BLaER1 treated with 17β-estradiol and CSF1 and Interleukin-3, amounts not matched to agents 10 nM and 100 nM (cell line): Measurements from ENCODE around the gene RAB1A.

Experiments
- H3K27ac ChIP-seq, 11 experiments: shearing (Covaris generic); formaldehyde crosslinking; 2 replicates each; pipeline ENCODE4 v1.8.1; 2022
- H3K27me3 ChIP-seq, 11 experiments: shearing (Covaris generic); formaldehyde crosslinking; 2 replicates each; pipeline ENCODE4 v1.8.1; 2022
- H3K36me3 ChIP-seq, 11 experiments: shearing (Covaris generic); formaldehyde crosslinking; 2 replicates each; pipeline ENCODE4 v1.8.1; 2022
- H3K4me1 ChIP-seq, 10 experiments: shearing (Covaris generic); formaldehyde crosslinking; 2 replicates each; pipeline ENCODE4 v1.8.1; 2022
- H3K4me2 ChIP-seq, 11 experiments: shearing (Covaris generic); formaldehyde crosslinking; 2 replicates each; pipeline ENCODE4 v1.8.1; 2022
- H3K4me3 ChIP-seq, 10 experiments: shearing (Covaris generic); formaldehyde crosslinking; 2 replicates each; pipeline ENCODE4 v1.8.1; 2022
- H3K9ac ChIP-seq, 11 experiments: shearing (Covaris generic); formaldehyde crosslinking; 2 replicates each; pipeline ENCODE4 v1.8.1; 2022
- H3K9me3 ChIP-seq, 11 experiments: shearing (Covaris generic); formaldehyde crosslinking; replicated peaks in 1 of 11; 2 replicates each; pipeline ENCODE4 v1.8.1; 2022
- H4K20me1 ChIP-seq, 11 experiments: shearing (Covaris generic); formaldehyde crosslinking; 2 replicates each; pipeline ENCODE4 v1.8.1; 2022
- Cebpa-rat ChIP-seq, 11 experiments: shearing (Covaris generic); IDR thresholded peaks; 2 replicates each; pipeline ENCODE4 v1.8.1; 2022

Gene RAB1A

GRCh38 chr2:65073879-65074565 lies 55.9 kb downstream of the RAB1A start:
- Histone ChIP-seq H3K27me3 (no peaks in the 10 kb centered on the region), H3K9me3 (no peaks in the 10 kb centered on the region), H3K4me2 (no peak overlapping the region), H3K4me3 (no peak overlapping the region), H3K36me3 (peaks cover 80 to 99% (median 94%) of the 10 kb centered on the region in 11 experiments), H3K27ac (no peak overlapping the region), H3K4me1 (peaks cover 24 to 71% (median 32%) of the 10 kb centered on the region in 10 experiments), H3K9ac (no peak overlapping the region), H4K20me1 (peaks cover 22 to 96% (median 62%) of the 10 kb centered on the region in 11 experiments; a peak in 21 of 22 replicates)
- TF ChIP-seq Cebpa-rat (IDR thresholded peaks at IDR 0.05): no peak

GRCh38 chr2:65072181-65072970 lies 57.5 kb downstream of the RAB1A start:
- Histone ChIP-seq H3K9ac (no peak overlapping the region), H3K27me3 (no peaks in the 10 kb centered on the region), H3K36me3 (peaks cover 64 to 82% (median 78%) of the 10 kb centered on the region in 11 experiments), H3K4me3 (no peak overlapping the region), H3K4me2 (peak overlapping the region in 1 of 11 experiments; percentile 92; a peak in 3 of 22 replicates), H3K27ac (0 out of 22 replicates have a peak overlapping the region, but pooled peaks of 1 of the 11 experiments have one; percentile 76), H4K20me1 (peaks cover 22 to 91% (median 68%) of the 10 kb centered on the region in 11 experiments; a peak in 21 of 22 replicates), H3K9me3 (no peaks in the 10 kb centered on the region), H3K4me1 (peaks cover 40 to 72% (median 48%) of the 10 kb centered on the region in 10 experiments)
- TF ChIP-seq Cebpa-rat (IDR thresholded peaks at IDR 0.05): no peak

- Histone ChIP-seq H4K20me1 (peaks cover 22 to 85% (median 61%) of the 10 kb centered on the region in 11 experiments; a peak in 21 of 22 replicates), H3K9me3 (no peaks in the 10 kb centered on the region), H3K4me1 (peaks cover 47 to 73% (median 53%) of the 10 kb centered on the region in 10 experiments), H3K27ac (peak overlapping the region in 2 of 11 experiments; percentile 21 to 76; a peak in 2 of 22 replicates), H3K4me3 (no peak overlapping the region), H3K36me3 (peaks cover 59 to 75% (median 73%) of the 10 kb centered on the region in 11 experiments), H3K4me2 (peak overlapping the region in 5 of 11 experiments; percentile 68 to 95 (median 83); a peak in 6 of 22 replicates), H3K27me3 (no peaks in the 10 kb centered on the region), H3K9ac (0 out of 22 replicates have a peak overlapping the region, but pooled peaks of 1 of the 11 experiments have one; percentile 34)
- no peak for TF ChIP-seq Cebpa-rat (IDR thresholded peaks at IDR 0.05)
Observed at GRCh38 chr2:65071499-65072180, 58.3 kb downstream of the RAB1A start.

- Histone ChIP-seq H3K9me3 (no peaks in the 10 kb centered on the region), H3K4me2 (peak overlapping the region; percentile 68 to 95 (median 82)), H3K4me3 (no peak overlapping the region), H3K27me3 (no peaks in the 10 kb centered on the region), H3K27ac (peak overlapping the region in 10 of 11 experiments; percentile 21 to 76 (median 63); a peak in 16 of 22 replicates), H3K4me1 (peaks cover 51 to 72% (median 55%) of the 10 kb centered on the region in 10 experiments), H4K20me1 (peaks cover 14 to 77% (median 53%) of the 10 kb centered on the region in 11 experiments; a peak in 21 of 22 replicates), H3K9ac (peak overlapping the region in 9 of 11 experiments; percentile 0 to 60 (median 34); a peak in 10 of 22 replicates), H3K36me3 (peaks cover 51 to 67% (median 65%) of the 10 kb centered on the region in 11 experiments)
- TF ChIP-seq Cebpa-rat (IDR thresholded peaks at IDR 0.05): no peak
Observed at GRCh38 chr2:65070856-65071255, 59.0 kb downstream of the RAB1A start.

GRCh38 chr2:65070172-65070830 lies 59.6 kb downstream of the RAB1A start:
- Histone ChIP-seq H3K27ac (peak overlapping the region; percentile 43 to 76 (median 63); a peak in 20 of 22 replicates), H4K20me1 (peaks cover 10 to 75% (median 50%) of the 10 kb centered on the region in 11 experiments), H3K4me3 (no peak overlapping the region), H3K4me1 (peaks cover 57 to 74% (median 60%) of the 10 kb centered on the region in 10 experiments), H3K36me3 (peaks cover 47 to 61% (median 60%) of the 10 kb centered on the region in 11 experiments), H3K9ac (peak overlapping the region in 9 of 11 experiments; percentile 0 to 60 (median 34); a peak in 12 of 22 replicates), H3K27me3 (no peaks in the 10 kb centered on the region), H3K4me2 (peak overlapping the region; percentile 68 to 95 (median 82)), H3K9me3 (no peaks in the 10 kb centered on the region)
- no peak for TF ChIP-seq Cebpa-rat (IDR thresholded peaks at IDR 0.05)

GRCh38 chr2:65069439-65069824 lies 60.5 kb downstream of the RAB1A start:
- peaks cover 10 to 72% (median 52%) of the 10 kb centered on the region in 11 experiments for H4K20me1 ChIP-seq
- H3K4me1 ChIP-seq: peaks cover 65 to 77% (median 68%) of the 10 kb centered on the region in 10 experiments
- H3K4me3 ChIP-seq: no peak overlapping the region; a peak in 2 of 20 replicates
- H3K27ac ChIP-seq: peak overlapping the region; percentile 43 to 76 (median 63)
- H3K36me3 ChIP-seq: peaks cover 39 to 53% (median 51%) of the 10 kb centered on the region in 11 experiments
- peak overlapping the region; percentile 68 to 95 (median 82) for H3K4me2 ChIP-seq
- no peak for TF ChIP-seq Cebpa-rat (IDR thresholded peaks at IDR 0.05)
- H3K9ac ChIP-seq: peak overlapping the region in 9 of 11 experiments; percentile 1 to 60 (median 36); a peak in 8 of 22 replicates
- no peaks in the 10 kb centered on the region for H3K27me3 ChIP-seq
- no peaks in the 10 kb centered on the region for H3K9me3 ChIP-seq

GRCh38 chr2:65067806-65068553 lies 61.9 kb downstream of the RAB1A start:
- TF ChIP-seq Cebpa-rat (IDR thresholded peaks at IDR 0.05): no peak
- no peaks in the 10 kb centered on the region for H3K27me3 ChIP-seq
- peak overlapping the region in 9 of 11 experiments; percentile 28 to 76 (median 63); a peak in 17 of 22 replicates for H3K27ac ChIP-seq
- H3K36me3 ChIP-seq: peaks cover 24 to 38% (median 37%) of the 10 kb centered on the region in 11 experiments
- no peaks in the 10 kb centered on the region for H3K9me3 ChIP-seq
- H4K20me1 ChIP-seq: peaks cover 5 to 84% (median 47%) of the 10 kb centered on the region in 11 experiments; a peak in 20 of 22 replicates
- peak overlapping the region; percentile 68 to 95 (median 82) for H3K4me2 ChIP-seq
- peaks cover 79 to 92% (median 82%) of the 10 kb centered on the region in 10 experiments for H3K4me1 ChIP-seq
- H3K4me3 ChIP-seq: no peak overlapping the region
- peak overlapping the region in 4 of 11 experiments; percentile 7 to 57 (median 34); a peak in 5 of 22 replicates for H3K9ac ChIP-seq
